WTC11 (cell line): ENCODE measurements around the gene FGD6.

Experiments used
- ATF3 ChIP-seq: sonication (generic); formaldehyde crosslinking; conservative IDR thresholded peaks from 2 replicates; pipeline ENCODE4 v1.8.1; 2022; ENCODE audit warnings: mild to moderate bottlenecking, missing genetic modification reagents
- CTCF ChIP-seq: fragments of 200-600 bp; IDR thresholded peaks from 2 replicates; pipeline ENCODE4 v1.8.0; 2022; ENCODE audit warnings: antibody characterized with exemption
- ELF4 ChIP-seq: sonication (generic); formaldehyde crosslinking; IDR thresholded peaks from 2 replicates; pipeline ENCODE4 v1.8.1; 2022; ENCODE audit warnings: low read depth, mild to moderate bottlenecking, moderate library complexity, missing genetic modification reagents
- FOXJ3 ChIP-seq: sonication (generic); formaldehyde crosslinking; IDR thresholded peaks from 2 replicates; pipeline ENCODE4 v1.9.0; 2021; ENCODE audit warnings: missing genetic modification reagents, mild to moderate bottlenecking, borderline replicate concordance
- FOXP1 ChIP-seq: sonication (generic); formaldehyde crosslinking; IDR thresholded peaks from 2 replicates; pipeline ENCODE4 v1.8.0; 2022; ENCODE audit warnings: missing genetic modification reagents, mild to moderate bottlenecking, moderate library complexity, borderline replicate concordance
- IRF2 ChIP-seq: sonication (generic); formaldehyde crosslinking; IDR thresholded peaks from 2 replicates; pipeline ENCODE4 v1.8.0; 2022; ENCODE audit warnings: low read depth, missing genetic modification reagents, borderline replicate concordance
- MAX ChIP-seq: sonication (generic); formaldehyde crosslinking; IDR thresholded peaks from 2 replicates; pipeline ENCODE4 v1.8.0; 2022; ENCODE audit warnings: mild to moderate bottlenecking, missing genetic modification reagents
- NR2C2 ChIP-seq: sonication (generic); formaldehyde crosslinking; IDR thresholded peaks from 2 replicates; pipeline ENCODE4 v1.8.0; 2022; ENCODE audit warnings: mild to moderate bottlenecking, missing genetic modification reagents
- TP53 ChIP-seq: sonication (generic); formaldehyde crosslinking; IDR thresholded peaks from 2 replicates; pipeline ENCODE4 v1.8.1; 2023; ENCODE audit warnings: mild to moderate bottlenecking, missing genetic modification reagents
- ZBTB21 ChIP-seq: sonication (generic); formaldehyde crosslinking; IDR thresholded peaks from 2 replicates; pipeline ENCODE4 v1.8.1; 2023; ENCODE audit warnings: mild to moderate bottlenecking, missing genetic modification reagents, borderline replicate concordance
- TF ChIP-seq, protein P1 (sequence below): sonication (generic); formaldehyde crosslinking; IDR thresholded peaks from 2 replicates; pipeline ENCODE4 v1.8.1; 2022; ENCODE audit warnings: mild to moderate bottlenecking, missing genetic modification reagents, moderate library complexity, borderline replicate concordance
- TF ChIP-seq, protein P2 (sequence below): sonication (generic); formaldehyde crosslinking; IDR thresholded peaks from 2 replicates; pipeline ENCODE4 v1.8.0; 2022; ENCODE audit warnings: mild to moderate bottlenecking, missing genetic modification reagents
- TF ChIP-seq, protein P3 (sequence below): sonication (generic); formaldehyde crosslinking; IDR thresholded peaks from 2 replicates; pipeline ENCODE4 v1.8.0; 2022; ENCODE audit warnings: mild to moderate bottlenecking, missing genetic modification reagents

- TF ChIP-seq CTCF (no peak), NR2C2 (no peak), ATF3 (CRISPR knock-in tag) (no peak), FOXJ3 (CRISPR knock-in tag) (no peak), MAX (CRISPR knock-in tag) (no peak), ELF4 (CRISPR knock-in tag) (no peak), ZBTB21 (no peak), IRF2 (CRISPR knock-in tag) (no peak), TP53 (CRISPR knock-in tag) (no peak), FOXP1 (CRISPR knock-in tag) (no peak)
- TF ChIP-seq, protein P1, sequence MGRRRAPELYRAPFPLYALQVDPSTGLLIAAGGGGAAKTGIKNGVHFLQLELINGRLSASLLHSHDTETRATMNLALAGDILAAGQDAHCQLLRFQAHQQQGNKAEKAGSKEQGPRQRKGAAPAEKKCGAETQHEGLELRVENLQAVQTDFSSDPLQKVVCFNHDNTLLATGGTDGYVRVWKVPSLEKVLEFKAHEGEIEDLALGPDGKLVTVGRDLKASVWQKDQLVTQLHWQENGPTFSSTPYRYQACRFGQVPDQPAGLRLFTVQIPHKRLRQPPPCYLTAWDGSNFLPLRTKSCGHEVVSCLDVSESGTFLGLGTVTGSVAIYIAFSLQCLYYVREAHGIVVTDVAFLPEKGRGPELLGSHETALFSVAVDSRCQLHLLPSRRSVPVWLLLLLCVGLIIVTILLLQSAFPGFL (CRISPR knock-in tag) = no peak
- TF ChIP-seq, protein P2, sequence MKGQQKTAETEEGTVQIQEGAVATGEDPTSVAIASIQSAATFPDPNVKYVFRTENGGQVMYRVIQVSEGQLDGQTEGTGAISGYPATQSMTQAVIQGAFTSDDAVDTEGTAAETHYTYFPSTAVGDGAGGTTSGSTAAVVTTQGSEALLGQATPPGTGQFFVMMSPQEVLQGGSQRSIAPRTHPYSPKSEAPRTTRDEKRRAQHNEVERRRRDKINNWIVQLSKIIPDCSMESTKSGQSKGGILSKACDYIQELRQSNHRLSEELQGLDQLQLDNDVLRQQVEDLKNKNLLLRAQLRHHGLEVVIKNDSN (CRISPR knock-in tag) = no peak
- TF ChIP-seq, protein P3, sequence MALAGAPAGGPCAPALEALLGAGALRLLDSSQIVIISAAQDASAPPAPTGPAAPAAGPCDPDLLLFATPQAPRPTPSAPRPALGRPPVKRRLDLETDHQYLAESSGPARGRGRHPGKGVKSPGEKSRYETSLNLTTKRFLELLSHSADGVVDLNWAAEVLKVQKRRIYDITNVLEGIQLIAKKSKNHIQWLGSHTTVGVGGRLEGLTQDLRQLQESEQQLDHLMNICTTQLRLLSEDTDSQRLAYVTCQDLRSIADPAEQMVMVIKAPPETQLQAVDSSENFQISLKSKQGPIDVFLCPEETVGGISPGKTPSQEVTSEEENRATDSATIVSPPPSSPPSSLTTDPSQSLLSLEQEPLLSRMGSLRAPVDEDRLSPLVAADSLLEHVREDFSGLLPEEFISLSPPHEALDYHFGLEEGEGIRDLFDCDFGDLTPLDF (CRISPR knock-in tag) = no peak
These were observed 41.5 kb upstream of the FGD6 start for GRCh38 chr12:95258803-95259202.
